ENCODE data around the gene TCTA.

GRCh38 chr3:49401766-49402165 is 10.5 kb upstream of the TCTA start:
- TF ChIP-seq CTCF (IDR thresholded peaks at IDR 0.05; ENCODE audit: low read depth, low read length), result no peak
- no peak for TF ChIP-seq MYC (IDR thresholded peaks at IDR 0.05; ENCODE audit: low read depth, low read length)

Measured in NB4 (cell line).